Measurements from ENCODE around the gene STX5. TPM values are rescaled to one million over a fixed set of nuclear protein-coding genes. Genes with fewer than 3 reads are reported as not detected.
A peak's percentile ranks its signal among the peaks of the same experiment; 100 is the strongest.

Gene STX5
- total and polyA plus RNA-seq, 9 of the 15 experiments (the other 6 are each of a cell fraction or from before 2014, with no cell fraction given), result 2.8 to 28.6 (median 23.7) TPM

DNA sequence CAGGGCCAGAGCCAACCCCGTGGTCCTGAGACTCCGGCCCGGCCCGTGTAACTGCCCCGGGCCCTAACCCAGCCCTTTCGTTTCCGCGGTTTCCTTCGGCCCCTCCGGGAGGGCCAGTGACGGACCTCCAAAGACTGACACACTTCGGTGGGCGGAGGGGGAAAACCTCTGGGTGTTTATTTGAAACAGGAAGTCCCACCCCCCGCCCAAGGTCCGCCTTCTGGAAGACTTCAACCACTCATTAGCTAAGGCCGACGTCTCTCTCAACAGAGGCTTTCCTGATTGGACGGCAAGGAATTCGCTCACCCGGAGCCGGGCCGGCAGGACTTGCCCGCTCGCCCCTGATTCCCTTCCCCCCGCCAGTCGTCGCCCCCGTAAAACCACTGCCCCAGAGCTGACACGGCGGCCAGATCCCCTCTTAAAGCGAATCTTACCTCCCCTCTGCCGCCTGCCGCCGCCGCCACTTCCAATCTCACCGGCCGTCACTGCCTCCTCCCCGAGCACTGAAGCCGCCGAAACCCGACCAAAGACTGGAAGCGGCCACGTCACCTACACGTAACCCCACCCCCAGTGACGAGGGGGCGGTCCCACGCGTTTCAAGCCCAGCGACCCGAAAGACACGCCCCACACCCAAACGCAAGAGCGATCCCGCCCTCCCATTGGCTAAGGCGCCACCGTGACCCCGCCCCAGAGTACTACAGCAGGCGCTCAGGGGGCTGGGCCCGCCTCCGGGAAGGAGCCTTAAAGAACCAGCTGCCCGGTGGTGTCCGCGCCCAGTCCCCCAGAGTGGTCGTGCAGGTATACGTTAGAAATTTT is at the start of gene STX5 (continued):
- TF ChIP-seq, protein P1, sequence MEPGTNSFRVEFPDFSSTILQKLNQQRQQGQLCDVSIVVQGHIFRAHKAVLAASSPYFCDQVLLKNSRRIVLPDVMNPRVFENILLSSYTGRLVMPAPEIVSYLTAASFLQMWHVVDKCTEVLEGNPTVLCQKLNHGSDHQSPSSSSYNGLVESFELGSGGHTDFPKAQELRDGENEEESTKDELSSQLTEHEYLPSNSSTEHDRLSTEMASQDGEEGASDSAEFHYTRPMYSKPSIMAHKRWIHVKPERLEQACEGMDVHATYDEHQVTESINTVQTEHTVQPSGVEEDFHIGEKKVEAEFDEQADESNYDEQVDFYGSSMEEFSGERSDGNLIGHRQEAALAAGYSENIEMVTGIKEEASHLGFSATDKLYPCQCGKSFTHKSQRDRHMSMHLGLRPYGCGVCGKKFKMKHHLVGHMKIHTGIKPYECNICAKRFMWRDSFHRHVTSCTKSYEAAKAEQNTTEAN (CRISPR knock-in tag; IDR thresholded peaks at IDR 0.05), result 0 out of 2 replicates have a peak, but pooled peaks have one; percentile 66
- no peak for TF ChIP-seq ZKSCAN1 (IDR thresholded peaks at IDR 0.05; ENCODE audit: low read depth, low read length)
- TF ChIP-seq, protein P2, sequence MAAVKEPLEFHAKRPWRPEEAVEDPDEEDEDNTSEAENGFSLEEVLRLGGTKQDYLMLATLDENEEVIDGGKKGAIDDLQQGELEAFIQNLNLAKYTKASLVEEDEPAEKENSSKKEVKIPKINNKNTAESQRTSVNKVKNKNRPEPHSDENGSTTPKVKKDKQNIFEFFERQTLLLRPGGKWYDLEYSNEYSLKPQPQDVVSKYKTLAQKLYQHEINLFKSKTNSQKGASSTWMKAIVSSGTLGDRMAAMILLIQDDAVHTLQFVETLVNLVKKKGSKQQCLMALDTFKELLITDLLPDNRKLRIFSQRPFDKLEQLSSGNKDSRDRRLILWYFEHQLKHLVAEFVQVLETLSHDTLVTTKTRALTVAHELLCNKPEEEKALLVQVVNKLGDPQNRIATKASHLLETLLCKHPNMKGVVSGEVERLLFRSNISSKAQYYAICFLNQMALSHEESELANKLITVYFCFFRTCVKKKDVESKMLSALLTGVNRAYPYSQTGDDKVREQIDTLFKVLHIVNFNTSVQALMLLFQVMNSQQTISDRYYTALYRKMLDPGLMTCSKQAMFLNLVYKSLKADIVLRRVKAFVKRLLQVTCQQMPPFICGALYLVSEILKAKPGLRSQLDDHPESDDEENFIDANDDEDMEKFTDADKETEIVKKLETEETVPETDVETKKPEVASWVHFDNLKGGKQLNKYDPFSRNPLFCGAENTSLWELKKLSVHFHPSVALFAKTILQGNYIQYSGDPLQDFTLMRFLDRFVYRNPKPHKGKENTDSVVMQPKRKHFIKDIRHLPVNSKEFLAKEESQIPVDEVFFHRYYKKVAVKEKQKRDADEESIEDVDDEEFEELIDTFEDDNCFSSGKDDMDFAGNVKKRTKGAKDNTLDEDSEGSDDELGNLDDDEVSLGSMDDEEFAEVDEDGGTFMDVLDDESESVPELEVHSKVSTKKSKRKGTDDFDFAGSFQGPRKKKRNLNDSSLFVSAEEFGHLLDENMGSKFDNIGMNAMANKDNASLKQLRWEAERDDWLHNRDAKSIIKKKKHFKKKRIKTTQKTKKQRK (IDR thresholded peaks at IDR 0.05; ENCODE audit: borderline replicate concordance, low read depth, low read length), result peak; percentile 97
- TF ChIP-seq, protein P3, sequence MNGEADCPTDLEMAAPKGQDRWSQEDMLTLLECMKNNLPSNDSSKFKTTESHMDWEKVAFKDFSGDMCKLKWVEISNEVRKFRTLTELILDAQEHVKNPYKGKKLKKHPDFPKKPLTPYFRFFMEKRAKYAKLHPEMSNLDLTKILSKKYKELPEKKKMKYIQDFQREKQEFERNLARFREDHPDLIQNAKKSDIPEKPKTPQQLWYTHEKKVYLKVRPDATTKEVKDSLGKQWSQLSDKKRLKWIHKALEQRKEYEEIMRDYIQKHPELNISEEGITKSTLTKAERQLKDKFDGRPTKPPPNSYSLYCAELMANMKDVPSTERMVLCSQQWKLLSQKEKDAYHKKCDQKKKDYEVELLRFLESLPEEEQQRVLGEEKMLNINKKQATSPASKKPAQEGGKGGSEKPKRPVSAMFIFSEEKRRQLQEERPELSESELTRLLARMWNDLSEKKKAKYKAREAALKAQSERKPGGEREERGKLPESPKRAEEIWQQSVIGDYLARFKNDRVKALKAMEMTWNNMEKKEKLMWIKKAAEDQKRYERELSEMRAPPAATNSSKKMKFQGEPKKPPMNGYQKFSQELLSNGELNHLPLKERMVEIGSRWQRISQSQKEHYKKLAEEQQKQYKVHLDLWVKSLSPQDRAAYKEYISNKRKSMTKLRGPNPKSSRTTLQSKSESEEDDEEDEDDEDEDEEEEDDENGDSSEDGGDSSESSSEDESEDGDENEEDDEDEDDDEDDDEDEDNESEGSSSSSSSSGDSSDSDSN (IDR thresholded peaks at IDR 0.05; ENCODE audit: borderline replicate concordance in 1 of 2, low read depth in 2 of 2, low read length in 2 of 2), result no peak
- peak in 1 of 2 experiments; percentile 36; a peak in 1 of 4 replicates for TF ChIP-seq HDAC1 (IDR thresholded peaks at IDR 0.05)
- no peak for TF ChIP-seq MYBL2 (IDR thresholded peaks at IDR 0.05; ENCODE audit: low read depth)
- no peak for TF ChIP-seq MYBL2 (CRISPR knock-in tag; IDR thresholded peaks at IDR 0.05; ENCODE audit: borderline replicate concordance)
- TF ChIP-seq KLF10 (CRISPR knock-in tag; IDR thresholded peaks at IDR 0.05), result no peak
- TF ChIP-seq MTA3 (IDR thresholded peaks at IDR 0.05; ENCODE audit: borderline replicate concordance), result no peak; the same call in 1 of the 2 replicates
- no peak for TF ChIP-seq ZSCAN32 (CRISPR knock-in tag; IDR thresholded peaks at IDR 0.05)
- TF ChIP-seq, protein P4, sequence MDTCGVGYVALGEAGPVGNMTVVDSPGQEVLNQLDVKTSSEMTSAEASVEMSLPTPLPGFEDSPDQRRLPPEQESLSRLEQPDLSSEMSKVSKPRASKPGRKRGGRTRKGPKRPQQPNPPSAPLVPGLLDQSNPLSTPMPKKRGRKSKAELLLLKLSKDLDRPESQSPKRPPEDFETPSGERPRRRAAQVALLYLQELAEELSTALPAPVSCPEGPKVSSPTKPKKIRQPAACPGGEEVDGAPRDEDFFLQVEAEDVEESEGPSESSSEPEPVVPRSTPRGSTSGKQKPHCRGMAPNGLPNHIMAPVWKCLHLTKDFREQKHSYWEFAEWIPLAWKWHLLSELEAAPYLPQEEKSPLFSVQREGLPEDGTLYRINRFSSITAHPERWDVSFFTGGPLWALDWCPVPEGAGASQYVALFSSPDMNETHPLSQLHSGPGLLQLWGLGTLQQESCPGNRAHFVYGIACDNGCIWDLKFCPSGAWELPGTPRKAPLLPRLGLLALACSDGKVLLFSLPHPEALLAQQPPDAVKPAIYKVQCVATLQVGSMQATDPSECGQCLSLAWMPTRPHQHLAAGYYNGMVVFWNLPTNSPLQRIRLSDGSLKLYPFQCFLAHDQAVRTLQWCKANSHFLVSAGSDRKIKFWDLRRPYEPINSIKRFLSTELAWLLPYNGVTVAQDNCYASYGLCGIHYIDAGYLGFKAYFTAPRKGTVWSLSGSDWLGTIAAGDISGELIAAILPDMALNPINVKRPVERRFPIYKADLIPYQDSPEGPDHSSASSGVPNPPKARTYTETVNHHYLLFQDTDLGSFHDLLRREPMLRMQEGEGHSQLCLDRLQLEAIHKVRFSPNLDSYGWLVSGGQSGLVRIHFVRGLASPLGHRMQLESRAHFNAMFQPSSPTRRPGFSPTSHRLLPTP (IDR thresholded peaks at IDR 0.05; ENCODE audit: borderline replicate concordance, extremely low read depth, insufficient read length), result no peak
- peak; percentile 95 for TF ChIP-seq FOS (IDR thresholded peaks at IDR 0.05; ENCODE audit: extremely low read depth, insufficient read length)
- TF ChIP-seq HCFC1 (IDR thresholded peaks at IDR 0.05; ENCODE audit: low read depth, low read length), result peak; percentile 33

All from K562 (cell line).